ENCODE results near the gene TTC22. TPM values are rescaled to one million over a fixed set of nuclear protein-coding genes. Genes with fewer than 3 reads are reported as not detected.

Gene TTC22
- total RNA-seq (2014; rRNA removed; shearing (Covaris generic)) = not detected in 2 replicates
- not detected in 2 replicates for polyA plus RNA-seq (2015; cell fraction: cytosol; rRNA removed)
- polyA plus RNA-seq (2015; cell fraction: nucleus; rRNA removed) = not detected in 2 replicates

- DNase-seq (ENCODE audit: low read depth, low spot score) = no peak
- in situ Hi-C loops (cut with HindIII; ENCODE audit: low pct_unique_long_range_greater_than_20kb, low sequenced_read_pairs) = no loop called here
Observed at GRCh38 chr1:54800899-54801759, at the start of gene TTC22. Gene TTC22 (minus strand): TSS chr1:54801323. CDS start chr1:54801163, 160 bp downstream.

- in situ Hi-C loops (cut with HindIII; ENCODE audit: low pct_unique_long_range_greater_than_20kb, low sequenced_read_pairs) = no loop called here
Observed at GRCh38 chr1:54850737-54851136, 49.6 kb upstream of the TTC22 start.

GRCh38 chr1:54850069-54850730 is 49.1 kb upstream of the TTC22 start:
- no peak for DNase-seq (ENCODE audit: low read depth, low spot score)
- in situ Hi-C loops (cut with HindIII; ENCODE audit: low pct_unique_long_range_greater_than_20kb, low sequenced_read_pairs) = no loop called here

More at GRCh38 chr1:54850737-54851136, 49.6 kb upstream of the TTC22 start:
- no peak for DNase-seq (ENCODE audit: low read depth, low spot score)

- no peak for DNase-seq (ENCODE audit: low read depth, low spot score)
- in situ Hi-C loops (cut with HindIII; ENCODE audit: low pct_unique_long_range_greater_than_20kb, low sequenced_read_pairs) = no loop called here
Observed at GRCh38 chr1:54849219-54850068, 48.3 kb upstream of the TTC22 start.

- no peak for DNase-seq (ENCODE audit: low read depth, low spot score)
- in situ Hi-C loops (cut with HindIII; ENCODE audit: low pct_unique_long_range_greater_than_20kb, low sequenced_read_pairs) = no loop called here
Observed at GRCh38 chr1:54848134-54848948, 47.2 kb upstream of the TTC22 start.

GRCh38 chr1:54846716-54847284 is 45.7 kb upstream of the TTC22 start:
- no peak for DNase-seq (ENCODE audit: low read depth, low spot score)
- in situ Hi-C loops (cut with HindIII; ENCODE audit: low pct_unique_long_range_greater_than_20kb, low sequenced_read_pairs) = no loop called here

- DNase-seq (ENCODE audit: low read depth, low spot score) = no peak
- in situ Hi-C loops (cut with HindIII; ENCODE audit: low pct_unique_long_range_greater_than_20kb, low sequenced_read_pairs) = no loop called here
Observed at GRCh38 chr1:54846301-54846700, 45.2 kb upstream of the TTC22 start.

- DNase-seq (ENCODE audit: low read depth, low spot score) = no peak
- in situ Hi-C loops (cut with HindIII; ENCODE audit: low pct_unique_long_range_greater_than_20kb, low sequenced_read_pairs) = no loop called here
Observed at GRCh38 chr1:54845772-54846171, 44.6 kb upstream of the TTC22 start.

GRCh38 chr1:54844564-54844963 is 43.4 kb upstream of the TTC22 start:
- in situ Hi-C loops (cut with HindIII; ENCODE audit: low pct_unique_long_range_greater_than_20kb, low sequenced_read_pairs) = no loop called here
- DNase-seq (ENCODE audit: low read depth, low spot score) = no peak

- in situ Hi-C loops (cut with HindIII; ENCODE audit: low pct_unique_long_range_greater_than_20kb, low sequenced_read_pairs) = no loop called here
- DNase-seq (ENCODE audit: low read depth, low spot score) = no peak
Observed at GRCh38 chr1:54843449-54843848, 42.3 kb upstream of the TTC22 start.

- in situ Hi-C loops (cut with HindIII; ENCODE audit: low pct_unique_long_range_greater_than_20kb, low sequenced_read_pairs) = no loop called here
- DNase-seq (ENCODE audit: low read depth, low spot score) = no peak
Observed at GRCh38 chr1:54842963-54843362, 41.8 kb upstream of the TTC22 start.

GRCh38 chr1:54842206-54842915 is 41.2 kb upstream of the TTC22 start:
- in situ Hi-C loops (cut with HindIII; ENCODE audit: low pct_unique_long_range_greater_than_20kb, low sequenced_read_pairs) = no loop called here
- no peak for DNase-seq (ENCODE audit: low read depth, low spot score)

GRCh38 chr1:54839824-54840223 is 38.7 kb upstream of the TTC22 start:
- no peak for DNase-seq (ENCODE audit: low read depth, low spot score)
- in situ Hi-C loops (cut with HindIII; ENCODE audit: low pct_unique_long_range_greater_than_20kb, low sequenced_read_pairs) = no loop called here

GRCh38 chr1:54838565-54839180 is 37.5 kb upstream of the TTC22 start:
- no peak for DNase-seq (ENCODE audit: low read depth, low spot score)
- in situ Hi-C loops (cut with HindIII; ENCODE audit: low pct_unique_long_range_greater_than_20kb, low sequenced_read_pairs) = no loop called here

GRCh38 chr1:54837002-54837853 is 36.1 kb upstream of the TTC22 start:
- in situ Hi-C loops (cut with HindIII; ENCODE audit: low pct_unique_long_range_greater_than_20kb, low sequenced_read_pairs) = no loop called here
- DNase-seq (ENCODE audit: low read depth, low spot score) = no peak
